Left lung (tissue), 10 donors: ENCODE results near the gene C16orf54. TPM values are rescaled to one million over a fixed set of nuclear protein-coding genes. Genes with fewer than 3 reads are reported as not detected.

ENCODE experiments used
- ATAC-seq: fragments of 200-7000 bp; cut with Tn5 transposase; one replicate; pipeline ENCODE4 v1.9.1; 2020; ENCODE audit warnings: moderate library complexity
- DNase-seq, 4 donors: peaks; one replicate each; pipeline ENCODE4 v3.0.0-alpha.2; 2013 to 2020
- H3K27ac ChIP-seq, 2 donors: fragments of 200-600 bp; sonication (generic) in 1 of 2; one replicate each; pipeline versions ENCODE4 v1.5.0 to v1.8.0; 2020 to 2021
- H3K27me3 ChIP-seq, 2 donors: fragments of 200-600 bp; sonication (generic) in 1 of 2; one replicate each; pipeline versions ENCODE4 v1.5.0 to v1.8.0; 2020 to 2021
- H3K36me3 ChIP-seq, 2 donors: fragments of 200-600 bp; sonication (generic) in 1 of 2; one replicate each; pipeline versions ENCODE4 v1.5.0 to v1.8.0; 2020 to 2021
- H3K4me1 ChIP-seq, 2 donors: fragments of 200-600 bp; one replicate each; pipeline ENCODE4 v1.8.0; 2021
- H3K4me3 ChIP-seq, 2 donors: fragments of 200-600 bp; sonication (generic) in 1 of 2; one replicate each; pipeline versions ENCODE4 v1.5.0 to v1.8.0; 2020 to 2021; ENCODE audit warnings: mild to moderate bottlenecking in 1 of 2
- H3K9me3 ChIP-seq, 2 donors: fragments of 200-600 bp; sonication (generic) in 1 of 2; one replicate each; pipeline versions ENCODE4 v1.5.0 to v1.8.0; 2020 to 2021
- CTCF ChIP-seq, 2 donors: fragments of 200-600 bp; sonication (generic) in 1 of 2; IDR thresholded peaks; one replicate each; pipeline versions ENCODE4 v1.5.0 to v1.8.0; 2021; ENCODE audit warnings: antibody characterized with exemption in 2 of 2
- intact Hi-C, 2 donors: fragments of 100-400 bp; cut with DNase I; formaldehyde crosslinking; loops; one replicate each; pipeline versions ENCODE4 v1.11.2 to v1.14.2; 2022
- polyA plus RNA-seq, 6 donors: library from polyadenylated mRNA; unstranded; fragments of 120-200 nt; gene quantifications; one replicate each; pipeline ENCODE4 v1.2.1, GENCODE V29; 2013; ENCODE audit not compliant: insufficient read length in 6 of 6
- total RNA-seq, 2 donors: library from RNA; stranded (reverse); fragmentation: NEBNext Ultra II Directional; extraction: Animal tissue kit (Norgen Biotek cat#: 25700); gene quantifications; one replicate each; pipeline ENCODE4 v1.2.1, GENCODE V29; 2021
- donor health status: DM: no; HTN: yes; CAD: no.
- donor health status: DM: no; HTN: no; CAD: no.

The C16orf54 gene
- total and polyA plus RNA-seq, 8 donors = 0.33 to 13.6 (median 0.69) TPM

GRCh38 chr16:29702269-29702668, 43.5 kb downstream of the C16orf54 start:
- H3K27ac ChIP-seq = no peak overlapping the region
- TF ChIP-seq CTCF (IDR thresholded peaks at IDR 0.05) = no peak
- intact Hi-C loops = loop anchor here in 1 of 2 donors (10.0 kb wide), 1 partner anchor 303 kb away; no protein-coding TSS in a partner anchor

GRCh38 chr16:29701214-29701555, 44.6 kb downstream of the C16orf54 start:
- Histone ChIP-seq H3K27ac (no peak overlapping the region), H3K4me1 (peaks cover 0 to 4% of the 10 kb centered on the region in 2 donors), H3K4me3 (no peak overlapping the region), H3K9me3 (no peaks in the 10 kb centered on the region), H3K36me3 (no peaks in the 10 kb centered on the region), H3K27me3 (peaks cover 0 to 10% of the 10 kb centered on the region in 2 donors)
- no peak for TF ChIP-seq CTCF (IDR thresholded peaks at IDR 0.05)
- DNase-seq (peak in 1 of 4 donors; percentile 3), ATAC-seq (no peak)
- intact Hi-C loops = loop anchor here in 1 of 2 donors (10.0 kb wide), 1 partner anchor 304 kb away; no protein-coding TSS in a partner anchor

More at GRCh38 chr16:29702269-29702668, 43.5 kb downstream of the C16orf54 start:
- Histone ChIP-seq H3K4me3 (no peak overlapping the region), H3K9me3 (no peaks in the 10 kb centered on the region), H3K27me3 (peaks cover 0 to 10% of the 10 kb centered on the region in 2 donors), H3K36me3 (no peaks in the 10 kb centered on the region), H3K4me1 (peaks cover 0 to 4% of the 10 kb centered on the region in 2 donors)
- DNase-seq = no peak
- ATAC-seq = no peak

- Histone ChIP-seq H3K27me3 (peaks cover 0 to 10% of the 10 kb centered on the region in 2 donors), H3K27ac (no peak overlapping the region), H3K36me3 (no peaks in the 10 kb centered on the region), H3K4me1 (peaks cover 0 to 4% of the 10 kb centered on the region in 2 donors), H3K9me3 (no peaks in the 10 kb centered on the region), H3K4me3 (no peak overlapping the region)
- intact Hi-C loops = loop anchor here in 1 of 2 donors (10.0 kb wide), 1 partner anchor 304 kb away; no protein-coding TSS in a partner anchor
- DNase-seq = peak; percentile 40 to 93 (median 76)
- ATAC-seq = peak; percentile 99
- peak; percentile 84 to 85 for TF ChIP-seq CTCF (IDR thresholded peaks at IDR 0.05)
These were observed 45.4 kb downstream of the C16orf54 start for GRCh38 chr16:29700253-29700987.

GRCh38 chr16:29699324-29700219, 46.2 kb downstream of the C16orf54 start:
- ATAC-seq (no peak), DNase-seq (no peak)
- H3K4me3 ChIP-seq = no peak overlapping the region
- peaks cover 0 to 4% of the 10 kb centered on the region in 2 donors for H3K4me1 ChIP-seq
- H3K27ac ChIP-seq = no peak overlapping the region
- H3K27me3 ChIP-seq = peaks cover 0 to 10% of the 10 kb centered on the region in 2 donors
- H3K9me3 ChIP-seq = no peaks in the 10 kb centered on the region
- TF ChIP-seq CTCF (IDR thresholded peaks at IDR 0.05) = no peak
- H3K36me3 ChIP-seq = no peaks in the 10 kb centered on the region
- intact Hi-C loops = loop anchor here in 1 of 2 donors (10.0 kb wide), 1 partner anchor 305 kb away; no protein-coding TSS in a partner anchor
